PFSK-1 (cell line): Measurements from ENCODE around the gene DPP9.

Experiments used
- POLR2AphosphoS5 ChIP-seq: IDR thresholded peaks from 2 replicates; pipeline ENCODE4 v1.6.1; 2012; ENCODE audit warnings: low read depth, mild to moderate bottlenecking, control low read depth, low read length, moderate library complexity
- REST ChIP-seq, 2 experiments: IDR thresholded peaks; 2 replicates each; pipeline versions ENCODE4 v1.6.1 to v1.8.0; 2011 to 2012; ENCODE audit warnings: low read depth in 2 of 2, low read length in 2 of 2, control low read depth in 1 of 2, inconsistent platforms in 1 of 2, mild to moderate bottlenecking in 1 of 2, moderate library complexity in 1 of 2; ENCODE audit not compliant: insufficient read depth in 1 of 2
- TAF1 ChIP-seq: IDR thresholded peaks from 2 replicates; pipeline ENCODE4 v1.6.1; 2012; ENCODE audit warnings: low read length, control low read depth, borderline replicate concordance; ENCODE audit not compliant: insufficient read depth

DNA sequence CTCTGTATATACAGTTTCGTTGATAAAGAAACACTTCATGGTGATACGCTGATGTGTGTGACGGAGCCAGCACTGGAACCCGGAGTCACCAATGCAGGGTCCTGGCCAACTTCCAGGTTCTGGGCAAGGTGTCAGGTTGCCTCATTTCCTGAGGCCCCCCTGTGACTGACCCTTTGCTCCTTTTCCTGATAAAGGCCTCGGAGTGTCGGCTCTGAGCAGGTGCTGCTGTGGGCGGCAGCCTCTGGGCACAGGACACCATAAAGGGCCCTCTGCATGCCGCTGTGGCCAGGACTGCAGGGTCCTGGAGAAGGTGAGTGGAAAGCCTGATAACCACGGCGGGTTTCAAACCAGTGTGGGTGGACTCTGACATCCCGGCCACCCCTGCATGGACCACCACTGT is 36.2 kb downstream of the DPP9 start:
- no peak for TF ChIP-seq REST (IDR thresholded peaks at IDR 0.05; ENCODE audit: insufficient read depth in 1 of 2, low read depth in 2 of 2, low read length in 2 of 2)
- no peak for TF ChIP-seq POLR2AphosphoS5
- no peak for TF ChIP-seq TAF1
